GM13976 (cell line): ENCODE data around the gene MPP2.
"Not testable (repeated sequence)": the region's sequence is repeated elsewhere in the genome, so short reads cannot be mapped to it uniquely, and the experiment has no call there.

Experiments used
- DNase-seq: peaks from one replicate; pipeline ENCODE4 v3.0.0; 2012; ENCODE audit warnings: low spot score
- CTCF ChIP-seq: IDR thresholded peaks from 2 replicates; pipeline ENCODE4 v1.5.1; 2012; ENCODE audit warnings: borderline replicate concordance, mild to moderate bottlenecking; ENCODE audit not compliant: insufficient read depth; ENCODE audit errors: extremely low read depth, missing control alignments, control extremely low read depth
- in situ Hi-C: fragments of 300-500 bp; cut with MboI; formaldehyde crosslinking; loops from one replicate; pipeline ENCODE4 v1.12.0; 2022; ENCODE audit warnings: low sequenced_read_pairs, mixed read lengths, inconsistent platforms; ENCODE audit not compliant: unreplicated experiment

Gene MPP2

GRCh38 chr17:43932357-43932756 lies 25.0 kb upstream of the MPP2 start:
- no peak for DNase-seq
- in situ Hi-C loops: loop anchor here (25.0 kb wide), 1 partner anchor 230 kb away; the partner anchor contains the start of gene ASB16
- no peak for TF ChIP-seq CTCF

GRCh38 chr17:43931062-43931571 lies 23.8 kb upstream of the MPP2 start:
- in situ Hi-C loops: loop anchor here (25.0 kb wide), 1 partner anchor 231 kb away; the partner anchor contains the start of gene ASB16
- DNase-seq: no peak

GRCh38 chr17:43928609-43929008 lies 21.3 kb upstream of the MPP2 start:
- no peak for TF ChIP-seq CTCF
- DNase-seq: no peak
- in situ Hi-C loops: loop anchor here (25.0 kb wide), 1 partner anchor 234 kb away; the partner anchor contains the start of gene ASB16

More at GRCh38 chr17:43931062-43931571, 23.8 kb upstream of the MPP2 start:
- no peak for TF ChIP-seq CTCF

- in situ Hi-C loops: loop anchor here (25.0 kb wide), 1 partner anchor 234 kb away; the partner anchor contains the start of gene ASB16
- DNase-seq: not testable (repeated sequence)
Measured at GRCh38 chr17:43927929-43928328, 20.6 kb upstream of the MPP2 start.

GRCh38 chr17:43927060-43927864 lies 19.9 kb upstream of the MPP2 start:
- in situ Hi-C loops: loop anchor here (25.0 kb wide), 1 partner anchor 235 kb away; the partner anchor contains the start of gene ASB16
- DNase-seq: no peak
- no peak for TF ChIP-seq CTCF

- TF ChIP-seq CTCF: no peak
- in situ Hi-C loops: no loop called here
- no peak for DNase-seq
Measured at GRCh38 chr17:43924558-43924957, 17.2 kb upstream of the MPP2 start.

- no peak for TF ChIP-seq CTCF
- no peak for DNase-seq
- in situ Hi-C loops: no loop called here
Measured at GRCh38 chr17:43920500-43921095, 13.3 kb upstream of the MPP2 start.
